ENCODE measurements around the gene FLT3. TPM values are rescaled to one million over a fixed set of nuclear protein-coding genes. Genes with fewer than 3 reads are reported as not detected.

The FLT3 gene
- total RNA-seq, 3 donors from 2014 or later (not counting 1 experiment from before 2014, with no cell fraction given), result 0.39 to 1.8 (median 1.1) TPM

DNA sequence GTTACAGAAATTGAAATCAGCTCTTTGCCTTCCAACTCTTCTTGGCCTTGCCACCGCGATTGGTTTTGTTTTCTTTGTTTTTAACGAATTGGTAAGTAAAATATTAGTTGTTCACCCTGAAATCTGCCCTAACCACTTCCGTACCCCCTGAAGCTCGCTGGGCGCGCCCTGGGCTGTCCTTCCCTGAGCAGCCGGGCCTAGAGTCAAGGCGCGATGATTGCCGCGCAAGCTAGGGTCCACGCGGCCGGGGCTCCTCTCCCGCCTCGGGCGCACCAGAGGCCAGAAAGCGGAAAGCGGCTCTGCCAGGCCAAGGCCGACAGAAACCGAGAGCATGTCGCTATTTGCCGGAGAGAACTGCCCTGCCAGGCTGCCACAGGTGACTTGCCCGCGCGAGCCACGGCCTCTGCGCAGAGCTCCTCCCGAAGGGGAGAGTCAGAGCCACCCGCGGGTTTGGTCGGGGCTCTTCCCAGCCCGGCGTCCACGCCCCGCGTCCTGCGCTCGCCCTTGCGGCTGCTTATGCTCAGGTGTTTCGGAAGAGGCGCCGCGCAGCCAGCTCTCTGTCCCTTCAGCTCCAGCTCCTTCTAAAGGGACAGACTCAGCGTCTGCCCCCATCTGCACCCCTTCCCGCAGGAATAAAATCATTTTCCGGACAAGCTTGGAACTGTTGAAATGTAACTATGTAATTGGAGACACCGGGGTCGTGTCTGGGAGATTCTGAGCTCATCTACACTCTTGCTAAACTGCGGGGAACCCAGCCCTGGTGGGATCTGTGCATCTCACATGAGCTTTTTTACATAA, 124.6 kb downstream of the FLT3 start:
- 5% methylated on average over 51 of the region's 51 CpGs for WGBS (ENCODE audit: insufficient coverage)
- Mint-ChIP-seq H3K36me3 (no peaks in the 10 kb centered on the region), H3K27ac (no peak overlapping the region), H3K27me3 (ENCODE audit: low read depth in 2 of 2) (peaks cover 66 to 67% of the 10 kb centered on the region in 2 donors), H3K4me1 (no peaks in the 10 kb centered on the region), H3K4me3 (no peak overlapping the region), H3K9me3 (no peaks in the 10 kb centered on the region)
- no peaks in the 10 kb centered on the region for H3K9me3 ChIP-seq (ENCODE audit: control insufficient read depth, insufficient read depth, low read length)
- intact Hi-C loops (cut with micrococcal nuclease), result no loop called here
- H3K4me3 ChIP-seq (ENCODE audit: low read length), result no peak overlapping the region
- TF ChIP-seq, protein P1, sequence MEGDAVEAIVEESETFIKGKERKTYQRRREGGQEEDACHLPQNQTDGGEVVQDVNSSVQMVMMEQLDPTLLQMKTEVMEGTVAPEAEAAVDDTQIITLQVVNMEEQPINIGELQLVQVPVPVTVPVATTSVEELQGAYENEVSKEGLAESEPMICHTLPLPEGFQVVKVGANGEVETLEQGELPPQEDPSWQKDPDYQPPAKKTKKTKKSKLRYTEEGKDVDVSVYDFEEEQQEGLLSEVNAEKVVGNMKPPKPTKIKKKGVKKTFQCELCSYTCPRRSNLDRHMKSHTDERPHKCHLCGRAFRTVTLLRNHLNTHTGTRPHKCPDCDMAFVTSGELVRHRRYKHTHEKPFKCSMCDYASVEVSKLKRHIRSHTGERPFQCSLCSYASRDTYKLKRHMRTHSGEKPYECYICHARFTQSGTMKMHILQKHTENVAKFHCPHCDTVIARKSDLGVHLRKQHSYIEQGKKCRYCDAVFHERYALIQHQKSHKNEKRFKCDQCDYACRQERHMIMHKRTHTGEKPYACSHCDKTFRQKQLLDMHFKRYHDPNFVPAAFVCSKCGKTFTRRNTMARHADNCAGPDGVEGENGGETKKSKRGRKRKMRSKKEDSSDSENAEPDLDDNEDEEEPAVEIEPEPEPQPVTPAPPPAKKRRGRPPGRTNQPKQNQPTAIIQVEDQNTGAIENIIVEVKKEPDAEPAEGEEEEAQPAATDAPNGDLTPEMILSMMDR (IDR thresholded peaks at IDR 0.05), result no peak
- ATAC-seq, result no peak
- H3K4me1 ChIP-seq (ENCODE audit: control insufficient read depth, insufficient read depth, low read length), result peaks cover 13% of the 10 kb centered on the region
- H3K36me3 ChIP-seq (ENCODE audit: control insufficient read depth, insufficient read depth, low read length), result no peaks in the 10 kb centered on the region
- no peak for DNase-seq
- H3K27me3 ChIP-seq (ENCODE audit: control insufficient read depth, insufficient read depth, low read length), result peaks cover 56% of the 10 kb centered on the region
- no peak overlapping the region for H3K27ac ChIP-seq (ENCODE audit: low read length)

DNA sequence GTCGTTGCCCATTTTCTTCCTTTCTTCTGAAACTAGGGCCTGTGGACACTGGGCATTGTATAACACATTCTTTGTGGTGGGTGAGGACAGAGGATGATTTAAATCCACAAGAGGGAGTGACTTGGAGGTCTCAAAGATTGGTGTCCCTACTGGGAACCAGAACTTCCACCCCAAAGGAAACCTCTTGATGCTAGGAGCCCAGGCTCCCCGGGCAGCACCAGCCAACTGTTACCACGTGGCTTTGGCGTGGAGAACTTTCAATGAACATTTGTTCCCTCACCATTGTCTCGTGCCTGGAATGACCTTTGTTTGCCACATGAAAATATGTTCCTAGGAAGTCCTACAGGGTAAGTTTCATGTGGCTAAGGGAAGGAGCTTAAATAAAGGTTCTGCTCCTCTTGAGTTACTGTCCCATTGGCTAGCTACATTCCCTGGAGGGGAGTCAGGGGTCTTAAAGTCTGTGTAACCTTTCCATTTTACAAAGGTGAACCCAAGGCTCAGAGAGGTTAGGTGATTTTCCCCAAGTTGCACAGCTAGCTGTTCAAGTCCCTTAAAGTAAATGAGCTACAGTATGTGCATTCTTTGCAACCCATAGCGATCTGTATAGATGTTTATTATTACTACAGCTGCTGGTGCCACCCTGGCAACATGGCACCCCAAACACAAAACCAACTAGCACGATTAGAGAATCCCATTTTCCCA, 126.3 kb downstream of the FLT3 start:
- ATAC-seq (no peak), DNase-seq (no peak)
- intact Hi-C loops (cut with micrococcal nuclease), result no loop called here
- no peaks in the 10 kb centered on the region for H3K9me3 Mint-ChIP-seq
- 17% methylated on average over 7 of the region's 7 CpGs for WGBS (ENCODE audit: insufficient coverage)
- no peak overlapping the region for H3K4me3 Mint-ChIP-seq
- H3K4me1 ChIP-seq (ENCODE audit: control insufficient read depth, insufficient read depth, low read length), result peaks cover 7% of the 10 kb centered on the region
- no peaks in the 10 kb centered on the region for H3K9me3 ChIP-seq (ENCODE audit: control insufficient read depth, insufficient read depth, low read length)
- H3K4me3 ChIP-seq (ENCODE audit: low read length), result no peak overlapping the region
- no peaks in the 10 kb centered on the region for H3K36me3 ChIP-seq (ENCODE audit: control insufficient read depth, insufficient read depth, low read length)
- H3K27ac Mint-ChIP-seq, result no peak overlapping the region
- H3K27ac ChIP-seq (ENCODE audit: low read length), result no peak overlapping the region
- peaks cover 68 to 72% of the 10 kb centered on the region in 2 donors for H3K27me3 Mint-ChIP-seq (ENCODE audit: low read depth in 2 of 2)
- H3K4me1 Mint-ChIP-seq, result no peaks in the 10 kb centered on the region
- H3K36me3 Mint-ChIP-seq, result no peaks in the 10 kb centered on the region
- peaks cover 48% of the 10 kb centered on the region for H3K27me3 ChIP-seq (ENCODE audit: control insufficient read depth, insufficient read depth, low read length)
- TF ChIP-seq, protein P1 (IDR thresholded peaks at IDR 0.05), result no peak

DNA sequence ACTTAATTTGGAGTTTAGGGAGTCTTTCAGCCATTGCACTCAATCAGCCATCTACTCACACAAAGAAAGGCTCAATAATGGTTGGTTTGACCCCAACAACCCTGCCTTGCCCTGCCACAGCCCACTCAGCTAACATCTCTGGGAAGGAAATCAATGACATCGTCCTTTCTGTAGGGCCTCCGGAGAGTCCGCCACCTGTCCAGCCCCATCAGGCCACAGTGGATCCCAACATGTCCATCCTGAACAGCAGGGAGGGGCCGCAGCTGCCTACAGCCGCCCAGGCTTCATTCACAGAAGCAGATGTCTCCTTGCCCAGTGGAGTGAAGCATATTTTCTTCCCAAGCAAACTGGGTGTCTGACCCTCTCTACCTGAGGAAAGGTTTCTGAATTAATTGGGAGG, 127.1 kb downstream of the FLT3 start:
- no peak overlapping the region for H3K27ac ChIP-seq (ENCODE audit: low read length)
- peaks cover 3% of the 10 kb centered on the region for H3K4me1 ChIP-seq (ENCODE audit: control insufficient read depth, insufficient read depth, low read length)
- DNase-seq, result no peak
- intact Hi-C loops (cut with micrococcal nuclease), result no loop called here
- H3K4me1 Mint-ChIP-seq, result no peaks in the 10 kb centered on the region
- WGBS (ENCODE audit: insufficient coverage), result 44% methylated on average over 5 of the region's 5 CpGs
- H3K36me3 Mint-ChIP-seq, result no peaks in the 10 kb centered on the region
- no peaks in the 10 kb centered on the region for H3K9me3 Mint-ChIP-seq
- no peak overlapping the region for H3K4me3 Mint-ChIP-seq
- no peaks in the 10 kb centered on the region for H3K9me3 ChIP-seq (ENCODE audit: control insufficient read depth, insufficient read depth, low read length)
- ATAC-seq, result no peak
- H3K27me3 ChIP-seq (ENCODE audit: control insufficient read depth, insufficient read depth, low read length), result peaks cover 45% of the 10 kb centered on the region
- H3K27me3 Mint-ChIP-seq (ENCODE audit: low read depth in 2 of 2), result peaks cover 64 to 66% of the 10 kb centered on the region in 2 donors
- no peak overlapping the region for H3K27ac Mint-ChIP-seq
- no peaks in the 10 kb centered on the region for H3K36me3 ChIP-seq (ENCODE audit: control insufficient read depth, insufficient read depth, low read length)
- no peak overlapping the region for H3K4me3 ChIP-seq (ENCODE audit: low read length)
- TF ChIP-seq, protein P1 (IDR thresholded peaks at IDR 0.05), result no peak
